ENCODE data around the gene SLC33A1. TPM values are rescaled to one million over a fixed set of nuclear protein-coding genes. Genes with fewer than 3 reads are reported as not detected.

SLC33A1 gene
- total and polyA plus RNA-seq, 2 of the 13 experiments (the other 11 are each of a cell fraction or from before 2014, with no cell fraction given) = 20.0 to 32.1 TPM

GRCh38 chr3:155785662-155786295 lies 68.4 kb downstream of the SLC33A1 start:
- Histone ChIP-seq H3K4me1 (ENCODE audit: insufficient read depth, low read length) (no peaks in the 10 kb centered on the region), H3K9me3 (ENCODE audit: low read length) (no peaks in the 10 kb centered on the region), H3K4me3 (replicated peaks in 1 of 3; ENCODE audit: insufficient read depth in 1 of 3, low read depth in 2 of 3, low read length in 3 of 3) (no peak overlapping the region), H4K20me1 (ENCODE audit: insufficient read depth, low read length) (no peaks in the 10 kb centered on the region; the same call in 1 of the 2 replicates), H3K9ac (ENCODE audit: insufficient read depth, low read depth, low read length) (no peak overlapping the region), H3K27me3 (ENCODE audit: control insufficient read depth in 1 of 2, insufficient read depth in 2 of 2, low read length in 2 of 2) (no peaks in the 10 kb centered on the region), H3K27ac (ENCODE audit: extremely low read length, insufficient read depth, low read length) (no peak overlapping the region), H3K79me2 (ENCODE audit: insufficient read depth, low read length) (no peaks in the 10 kb centered on the region), H2AFZ (ENCODE audit: low read length) (no peak overlapping the region), H3K36me3 (replicated peaks in 1 of 2; ENCODE audit: control insufficient read depth in 1 of 2, insufficient read depth in 2 of 2, low read length in 2 of 2) (no peaks in the 10 kb centered on the region), H3K4me2 (ENCODE audit: low read depth, low read length) (no peak overlapping the region)
- no peak for ATAC-seq
- in situ Hi-C loops (cut with HindIII; ENCODE audit: extremely low pct_ligation_motif_present, low pct_unique_long_range_greater_than_20kb) (no loop called here), intact Hi-C loops (cut with micrococcal nuclease; ENCODE audit: unreplicated experiment) (no loop called here)
- no TSS peak for BruUV-seq (replicated peaks)
- no peak for TF ChIP-seq ELF3 (CRISPR knock-in tag; IDR thresholded peaks at IDR 0.05)
- no peak for TF ChIP-seq ZNF329 (CRISPR knock-in tag; IDR thresholded peaks at IDR 0.05; ENCODE audit: low read depth)
- no peak for TF ChIP-seq ZNF792 (CRISPR knock-in tag; IDR thresholded peaks at IDR 0.05)
- no peak for TF ChIP-seq SRY (CRISPR knock-in tag; IDR thresholded peaks at IDR 0.05)
- no peak for TF ChIP-seq PRDM10 (CRISPR knock-in tag; IDR thresholded peaks at IDR 0.05; ENCODE audit: low read depth)
- TF ChIP-seq ATF5 (CRISPR knock-in tag; IDR thresholded peaks at IDR 0.05; ENCODE audit: low read depth) = no peak
- no peak for DNase-seq (ENCODE audit: low spot score)
- CTCF ChIA-PET (ENCODE audit: low intra/inter-chr PET ratio, low total read pairs) = no interaction called here
- FAIRE-seq = no peak
- POLR2A ChIA-PET = interaction anchor here (1.0 kb wide), 1 partner anchor 20 kb away, joined by 3 read pairs; no protein-coding TSS in a partner anchor
